RWPE2 (cell line): ENCODE data around the gene FGD4.

Experiments
- ATAC-seq: fragments of 200-7000 bp; cut with Tn5 transposase; 3 replicates; pipeline ENCODE4 v1.9.1; 2021; ENCODE audit warnings: low read depth
- DNase-seq: peaks from one replicate; pipeline ENCODE4 v3.0.0-alpha.2; 2020; ENCODE audit warnings: low spot score
- H3K27ac ChIP-seq: fragments of 450-650 bp; 2 replicates; pipeline ENCODE4 v1.5.1; 2017; ENCODE audit warnings: mild to moderate bottlenecking; ENCODE audit not compliant: poor library complexity, severe bottlenecking
- H3K27me3 ChIP-seq: fragments of 250-450 bp; sonication (Bioruptor Pico); 2 replicates; pipeline ENCODE4 v1.5.1; 2021; ENCODE audit warnings: mild to moderate bottlenecking, moderate library complexity; ENCODE audit not compliant: insufficient read depth, poor library complexity, severe bottlenecking
- H3K36me3 ChIP-seq: fragments of 250-450 bp; sonication (Bioruptor Pico); 2 replicates; pipeline ENCODE4 v1.5.1; 2020; ENCODE audit warnings: low read depth, mild to moderate bottlenecking, moderate library complexity
- H3K4me1 ChIP-seq: fragments of 250-450 bp; sonication (Bioruptor Pico); 2 replicates; pipeline ENCODE4 v1.5.1; 2021; ENCODE audit warnings: mild to moderate bottlenecking, moderate library complexity; ENCODE audit not compliant: insufficient read depth, poor library complexity, severe bottlenecking
- H3K4me3 ChIP-seq: fragments of 250-450 bp; sonication (Bioruptor Pico); 2 replicates; pipeline ENCODE4 v1.5.1; 2021; ENCODE audit warnings: mild to moderate bottlenecking, moderate library complexity; ENCODE audit not compliant: severe bottlenecking
- H3K9me3 ChIP-seq: fragments of 250-450 bp; sonication (Bioruptor Pico); 2 replicates; pipeline ENCODE4 v1.5.1; 2021; ENCODE audit warnings: mild to moderate bottlenecking, moderate library complexity; ENCODE audit not compliant: severe bottlenecking
- TF ChIP-seq, protein P1 (sequence below): fragments of 450-650 bp; IDR thresholded peaks from one replicate; pipeline ENCODE4 v1.5.1; 2017; ENCODE audit warnings: mild to moderate bottlenecking, moderate library complexity; ENCODE audit not compliant: poor library complexity, severe bottlenecking

FGD4 gene

GRCh38 chr12:32489070-32489469 lies 89.7 kb downstream of the FGD4 start:
- ATAC-seq = no peak
- Histone ChIP-seq H3K4me1 (peaks cover 10% of the 10 kb centered on the region), H3K27ac (no peak overlapping the region), H3K4me3 (no peak overlapping the region), H3K9me3 (no peaks in the 10 kb centered on the region), H3K27me3 (no peaks in the 10 kb centered on the region), H3K36me3 (no peaks in the 10 kb centered on the region; the same call in none of the 2 replicates)
- TF ChIP-seq, protein P1, sequence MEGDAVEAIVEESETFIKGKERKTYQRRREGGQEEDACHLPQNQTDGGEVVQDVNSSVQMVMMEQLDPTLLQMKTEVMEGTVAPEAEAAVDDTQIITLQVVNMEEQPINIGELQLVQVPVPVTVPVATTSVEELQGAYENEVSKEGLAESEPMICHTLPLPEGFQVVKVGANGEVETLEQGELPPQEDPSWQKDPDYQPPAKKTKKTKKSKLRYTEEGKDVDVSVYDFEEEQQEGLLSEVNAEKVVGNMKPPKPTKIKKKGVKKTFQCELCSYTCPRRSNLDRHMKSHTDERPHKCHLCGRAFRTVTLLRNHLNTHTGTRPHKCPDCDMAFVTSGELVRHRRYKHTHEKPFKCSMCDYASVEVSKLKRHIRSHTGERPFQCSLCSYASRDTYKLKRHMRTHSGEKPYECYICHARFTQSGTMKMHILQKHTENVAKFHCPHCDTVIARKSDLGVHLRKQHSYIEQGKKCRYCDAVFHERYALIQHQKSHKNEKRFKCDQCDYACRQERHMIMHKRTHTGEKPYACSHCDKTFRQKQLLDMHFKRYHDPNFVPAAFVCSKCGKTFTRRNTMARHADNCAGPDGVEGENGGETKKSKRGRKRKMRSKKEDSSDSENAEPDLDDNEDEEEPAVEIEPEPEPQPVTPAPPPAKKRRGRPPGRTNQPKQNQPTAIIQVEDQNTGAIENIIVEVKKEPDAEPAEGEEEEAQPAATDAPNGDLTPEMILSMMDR = no peak
- no peak for DNase-seq

- no peaks in the 10 kb centered on the region for H3K27me3 ChIP-seq
- DNase-seq (no peak), ATAC-seq (no peak)
- H3K27ac ChIP-seq = no peak overlapping the region
- peaks cover 9% of the 10 kb centered on the region for H3K4me1 ChIP-seq
- TF ChIP-seq, protein P1 = no peak
- no peak overlapping the region for H3K4me3 ChIP-seq
- no peaks in the 10 kb centered on the region for H3K9me3 ChIP-seq
- H3K36me3 ChIP-seq = no peaks in the 10 kb centered on the region; the same call in 1 of the 2 replicates
Observed at GRCh38 chr12:32490801-32491200, 91.4 kb downstream of the FGD4 start.

DNA sequence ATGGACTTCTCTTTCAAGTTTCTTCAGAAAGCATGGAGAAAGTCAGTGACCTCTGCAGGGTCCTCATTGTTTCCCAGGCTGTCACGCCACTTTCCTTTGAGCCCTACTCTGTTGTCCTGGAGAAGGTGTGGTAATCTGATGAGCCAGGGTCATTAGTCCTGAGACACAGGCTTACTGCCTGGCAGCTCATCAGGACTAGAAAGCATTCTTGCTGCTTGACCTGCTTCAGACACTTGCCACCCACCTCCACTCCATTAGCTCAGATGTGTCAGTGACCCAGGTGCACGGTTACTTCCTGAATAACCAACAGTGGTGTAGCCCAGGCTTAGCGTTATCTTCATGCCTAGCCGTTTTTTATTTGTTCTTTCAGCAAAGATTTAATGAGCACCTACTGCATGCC lies 93.9 kb downstream of the FGD4 start:
- ATAC-seq (no peak), DNase-seq (no peak)
- TF ChIP-seq, protein P1 = no peak
- no peak overlapping the region for H3K27ac ChIP-seq
- no peaks in the 10 kb centered on the region for H3K36me3 ChIP-seq
- H3K27me3 ChIP-seq = no peaks in the 10 kb centered on the region
- H3K4me1 ChIP-seq = no peaks in the 10 kb centered on the region
- no peak overlapping the region for H3K4me3 ChIP-seq
- no peaks in the 10 kb centered on the region for H3K9me3 ChIP-seq

- H3K4me3 ChIP-seq = no peak overlapping the region
- ATAC-seq = peak; percentile 33; the same call in 2 of the 3 replicates
- H3K27ac ChIP-seq = no peak overlapping the region
- no peaks in the 10 kb centered on the region for H3K36me3 ChIP-seq
- no peak for DNase-seq
- H3K9me3 ChIP-seq = no peaks in the 10 kb centered on the region
- no peaks in the 10 kb centered on the region for H3K4me1 ChIP-seq
- H3K27me3 ChIP-seq = no peaks in the 10 kb centered on the region
- TF ChIP-seq, protein P1 = no peak
Observed at GRCh38 chr12:32494656-32495055, 95.3 kb downstream of the FGD4 start.

DNA sequence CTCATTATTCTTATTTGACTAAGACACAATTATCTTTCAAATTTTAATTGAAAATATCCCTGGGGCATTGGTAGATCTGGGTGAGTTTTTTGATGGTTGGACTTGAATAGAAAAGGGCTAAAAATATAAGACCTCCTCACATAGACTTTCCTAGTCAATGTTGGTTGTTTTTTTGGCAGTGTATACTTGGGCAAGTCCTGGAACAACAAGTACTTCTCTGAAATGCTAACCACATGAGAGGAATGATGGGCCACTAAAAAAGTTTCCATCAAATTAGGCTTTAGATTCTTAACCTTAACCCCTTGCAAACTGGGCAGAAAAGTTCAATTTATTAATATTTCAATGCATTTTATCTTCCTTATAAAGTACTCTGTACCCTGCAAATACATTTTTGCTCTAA lies 97.6 kb downstream of the FGD4 start:
- TF ChIP-seq, protein P1 = no peak
- ATAC-seq = no peak
- Histone ChIP-seq H3K4me1 (peaks cover 1% of the 10 kb centered on the region), H3K27ac (no peak overlapping the region), H3K4me3 (no peak overlapping the region), H3K9me3 (no peaks in the 10 kb centered on the region), H3K27me3 (no peaks in the 10 kb centered on the region), H3K36me3 (no peaks in the 10 kb centered on the region)
- DNase-seq = no peak
